Bladder microvascular endothelial cell (primary cell): ENCODE data around the gene PIGZ. TPM values are rescaled to one million over a fixed set of nuclear protein-coding genes. Genes with fewer than 3 reads are reported as not detected.

Experiments
- total RNA-seq: library from RNA; depleted of rRNA; stranded (reverse); fragments of >200 nt; gene quantifications from 2 replicates; pipeline ENCODE4 v1.2.3, GENCODE V29; 2014

Gene PIGZ, protein sequence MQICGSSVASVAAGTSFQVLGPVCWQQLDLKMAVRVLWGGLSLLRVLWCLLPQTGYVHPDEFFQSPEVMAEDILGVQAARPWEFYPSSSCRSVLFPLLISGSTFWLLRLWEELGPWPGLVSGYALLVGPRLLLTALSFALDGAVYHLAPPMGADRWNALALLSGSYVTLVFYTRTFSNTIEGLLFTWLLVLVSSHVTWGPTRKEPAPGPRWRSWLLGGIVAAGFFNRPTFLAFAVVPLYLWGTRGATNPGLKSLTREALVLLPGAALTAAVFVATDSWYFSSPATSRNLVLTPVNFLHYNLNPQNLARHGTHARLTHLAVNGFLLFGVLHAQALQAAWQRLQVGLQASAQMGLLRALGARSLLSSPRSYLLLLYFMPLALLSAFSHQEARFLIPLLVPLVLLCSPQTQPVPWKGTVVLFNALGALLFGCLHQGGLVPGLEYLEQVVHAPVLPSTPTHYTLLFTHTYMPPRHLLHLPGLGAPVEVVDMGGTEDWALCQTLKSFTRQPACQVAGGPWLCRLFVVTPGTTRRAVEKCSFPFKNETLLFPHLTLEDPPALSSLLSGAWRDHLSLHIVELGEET
- total RNA-seq = 2.1 and 3.5 TPM in 2 replicates

DNA sequence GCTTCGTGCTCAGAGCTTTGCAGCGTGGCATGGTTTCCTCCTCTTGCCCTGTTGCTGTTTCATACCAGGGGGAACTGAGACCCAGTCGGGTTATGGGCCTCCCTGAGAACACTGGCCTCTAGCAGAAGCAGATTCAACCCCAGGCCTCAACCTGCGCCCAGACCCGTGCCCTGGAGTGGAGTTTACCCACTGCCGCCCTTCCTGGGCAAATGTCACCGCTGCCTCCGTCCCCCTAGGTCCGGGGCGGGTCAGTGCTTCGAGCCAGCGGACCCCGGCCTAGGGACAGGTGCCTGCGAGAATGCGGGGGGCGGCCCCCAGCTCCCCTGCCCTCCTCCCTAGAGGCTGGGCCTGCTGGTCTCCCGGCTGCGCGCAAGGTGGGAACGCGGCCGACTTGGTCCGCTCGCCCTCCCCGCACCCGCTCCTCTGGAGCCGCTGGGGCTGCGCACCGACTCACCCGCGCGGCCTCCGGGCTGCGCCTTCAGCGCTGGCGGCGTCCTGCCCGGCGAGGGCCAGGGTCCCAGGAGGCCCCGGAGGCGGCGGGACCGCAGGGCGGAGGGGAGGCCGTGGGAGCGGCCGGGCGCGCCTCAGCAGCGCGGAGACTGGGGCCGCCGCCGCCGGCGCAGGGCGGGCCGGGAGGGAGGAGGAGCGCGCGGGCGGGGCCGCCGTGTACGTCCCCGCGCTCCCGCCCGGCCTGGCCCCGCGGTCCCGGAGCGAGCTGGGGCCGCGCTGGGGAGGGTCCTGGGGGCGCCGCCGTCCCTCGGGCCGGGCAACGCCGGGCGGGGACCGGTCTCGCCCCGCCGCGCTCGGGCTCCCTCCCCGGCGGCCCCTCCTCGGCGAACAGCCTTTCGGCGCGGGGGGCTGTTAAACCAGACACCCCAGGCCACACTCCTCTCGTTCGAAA lies at the start of gene PIGZ:
PIGZ (minus strand) TSS at position 601 of the 901 bp plus-strand sequence. CDS start 16,802 bp downstream, outside the sequence.

DNA sequence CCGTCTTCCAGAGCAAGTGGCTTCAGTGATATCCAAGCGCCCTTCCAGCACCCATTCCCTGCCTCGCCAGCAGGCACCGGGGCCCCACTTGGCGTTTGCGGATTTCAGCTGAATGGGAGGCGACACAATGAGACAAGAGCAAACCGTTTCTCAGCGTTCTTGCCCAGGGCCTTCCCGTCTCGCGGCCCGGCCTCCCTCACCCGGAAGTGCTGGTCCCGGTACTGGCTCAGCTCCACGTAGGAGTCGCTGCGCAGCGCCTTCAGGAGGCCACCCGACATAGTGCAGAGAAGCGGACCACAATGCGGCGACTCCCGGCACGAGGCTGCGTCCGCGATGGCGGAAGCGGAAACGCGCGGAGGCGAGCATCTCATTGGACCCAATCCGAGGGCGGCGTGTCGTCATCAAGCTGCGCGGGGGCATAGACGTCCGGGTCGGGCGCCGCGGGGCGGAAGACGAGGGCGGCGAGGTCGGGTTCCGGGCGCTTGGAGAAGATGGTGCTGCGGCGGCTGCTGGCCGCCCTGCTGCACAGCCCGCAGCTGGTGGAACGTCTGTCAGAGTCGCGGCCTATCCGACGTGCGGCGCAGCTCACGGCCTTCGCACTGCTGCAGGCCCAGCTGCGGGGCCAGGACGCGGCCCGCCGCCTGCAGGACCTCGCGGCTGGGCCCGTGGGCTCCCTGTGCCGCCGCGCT lies 26.3 kb downstream of the PIGZ start, which contains the start of gene NCBP2:
NCBP2 (minus strand) TSS at position 303 of the 689 bp plus-strand sequence; CDS start at position 278, 25 bp downstream.

Other genes starting within 250 kb of the PIGZ start
- 48.6 and 198 TPM in 2 replicates for gene PAK2, start 229.0 kb downstream of the PIGZ start, total RNA-seq
- 25.4 and 46.6 TPM in 2 replicates for gene SENP5, start 100.9 kb downstream of the PIGZ start, total RNA-seq
- gene NCBP2, start 26.3 kb downstream of the PIGZ start, total RNA-seq = 41.6 and 80.2 TPM in 2 replicates
- 0.49 and 4.1 TPM in 2 replicates for gene MELTF, start 61.0 kb upstream of the PIGZ start, total RNA-seq